Activated T-cell treated with anti-CD3 and anti-CD28 coated beads, Interleukin-2, amount 50 U/mL, for 4 hours (primary cell): Measurements from ENCODE around the gene ALDH8A1. TPM values are rescaled to one million over a fixed set of nuclear protein-coding genes. Genes with fewer than 3 reads are reported as not detected.
A peak's percentile ranks its signal among the peaks of the same experiment; 100 is the strongest.

Experiments
- ATAC-seq, 2 donors: fragments of 200-7000 bp; cut with Tn5 transposase; one replicate each; pipeline ENCODE4 v1.10.0; 2021
- DNase-seq: peaks from one replicate; pipeline ENCODE4 v3.0.0-alpha.2; 2020
- H3K27me3 Mint-ChIP-seq: one replicate; pipeline ENCODE4 v1.8.0; 2021; ENCODE audit warnings: low read depth, mixed read lengths
- H3K36me3 Mint-ChIP-seq: one replicate; pipeline ENCODE4 v1.8.0; 2022; ENCODE audit warnings: mixed read lengths; ENCODE audit not compliant: insufficient read depth
- H3K4me1 Mint-ChIP-seq: one replicate; pipeline ENCODE4 v1.8.0; 2021; ENCODE audit warnings: low read depth, mixed read lengths
- H3K4me3 Mint-ChIP-seq: one replicate; pipeline ENCODE4 v1.8.0; 2021; ENCODE audit warnings: mild to moderate bottlenecking, moderate library complexity, mixed read lengths
- H3K9me3 Mint-ChIP-seq: one replicate; pipeline ENCODE4 v1.8.0; 2021; ENCODE audit warnings: mixed read lengths
- total RNA-seq, 3 donors: library from RNA; stranded (reverse); gene quantifications; one replicate each; pipeline ENCODE4 v1.2.1, GENCODE V29; 2021

The ALDH8A1 gene
- total RNA-seq, 3 donors from 2014 or later, result 0.25 to 0.29 TPM; not detected in 1

DNA sequence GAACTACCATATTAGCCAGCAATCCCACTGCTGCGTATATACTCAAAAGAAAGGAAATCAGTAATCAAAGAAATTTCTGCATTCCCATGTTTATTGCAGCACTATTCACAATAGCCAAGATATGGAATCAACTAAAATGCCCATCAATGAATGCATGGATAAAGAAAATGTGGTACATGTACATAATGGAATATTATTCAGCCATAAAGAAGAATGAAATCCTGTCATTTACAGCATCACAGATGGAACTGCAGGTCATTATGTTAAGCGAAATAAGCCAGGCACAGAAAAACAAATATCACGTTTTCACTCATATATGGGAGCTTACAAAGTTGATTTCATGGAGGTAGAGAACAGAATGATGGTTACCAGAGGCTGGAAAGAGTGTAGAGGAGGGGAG lies 65.1 kb downstream of the ALDH8A1 start:
- no peaks in the 10 kb centered on the region for H3K4me1 Mint-ChIP-seq

DNA sequence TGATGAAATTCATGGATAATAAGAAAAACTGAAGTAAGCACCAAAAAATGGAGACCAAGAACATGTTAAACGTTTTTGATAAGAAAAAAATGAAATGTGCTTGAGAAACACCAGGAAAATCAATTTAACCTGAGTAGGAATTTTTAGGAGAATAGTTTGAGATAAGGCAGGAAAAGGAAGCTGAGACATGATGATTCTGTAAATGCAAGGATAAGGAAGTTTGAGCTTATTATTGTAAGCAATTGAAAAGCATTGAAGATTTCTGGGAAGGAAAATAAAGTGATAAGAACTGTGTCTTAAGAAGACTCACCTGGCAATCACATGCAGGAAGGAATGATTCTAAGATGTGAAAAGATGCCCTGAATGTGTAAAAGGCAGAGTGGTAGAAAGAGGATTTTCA lies 66.6 kb downstream of the ALDH8A1 start:
- Mint-ChIP-seq H3K4me1 (no peaks in the 10 kb centered on the region), H3K36me3 (no peaks in the 10 kb centered on the region), H3K27me3 (peaks cover 8% of the 10 kb centered on the region), H3K9me3 (no peaks in the 10 kb centered on the region), H3K4me3 (no peak overlapping the region)
- ATAC-seq (no peak), DNase-seq (no peak)

More for the DNA sequence above, 65.1 kb downstream of the ALDH8A1 start:
- no peaks in the 10 kb centered on the region for H3K36me3 Mint-ChIP-seq
- no peaks in the 10 kb centered on the region for H3K9me3 Mint-ChIP-seq
- DNase-seq, result no peak
- H3K4me3 Mint-ChIP-seq, result no peak overlapping the region
- ATAC-seq, result no peak
- H3K27me3 Mint-ChIP-seq, result peaks cover 6% of the 10 kb centered on the region

DNA sequence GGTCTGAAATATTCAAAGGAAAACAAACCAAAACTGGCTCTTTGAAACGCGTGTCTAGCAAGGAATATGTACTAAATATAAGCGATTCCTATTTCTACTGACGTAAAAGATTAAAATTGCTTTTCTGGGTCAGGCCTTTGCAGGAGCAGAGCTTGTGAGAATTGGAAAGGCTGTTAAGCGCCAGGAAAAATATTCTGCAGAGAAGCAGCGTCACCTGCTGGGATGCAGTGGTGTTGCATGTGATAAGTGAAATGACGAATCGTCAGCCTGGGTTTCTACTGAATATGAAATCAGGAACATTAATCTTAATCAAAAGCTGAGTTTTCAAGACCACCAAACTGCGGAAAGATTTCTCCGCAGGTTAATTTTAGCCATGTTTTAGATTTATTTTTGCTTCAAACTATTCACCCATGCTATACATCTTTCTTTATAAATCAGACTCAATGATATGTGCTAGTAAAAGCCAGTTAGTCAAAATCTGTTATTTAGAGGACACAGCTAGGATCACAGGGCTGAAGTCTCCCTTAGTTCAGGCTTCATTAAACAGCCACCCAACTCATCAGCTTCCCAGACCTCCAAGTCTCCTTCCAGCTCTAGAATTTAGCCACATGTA lies 67.4 kb downstream of the ALDH8A1 start:
- ATAC-seq (no peak), DNase-seq (peak; percentile 52)
- H3K36me3 Mint-ChIP-seq, result no peaks in the 10 kb centered on the region
- H3K27me3 Mint-ChIP-seq, result peaks cover 8% of the 10 kb centered on the region
- H3K4me3 Mint-ChIP-seq, result no peak overlapping the region
- H3K9me3 Mint-ChIP-seq, result no peaks in the 10 kb centered on the region
- H3K4me1 Mint-ChIP-seq, result no peaks in the 10 kb centered on the region

DNA sequence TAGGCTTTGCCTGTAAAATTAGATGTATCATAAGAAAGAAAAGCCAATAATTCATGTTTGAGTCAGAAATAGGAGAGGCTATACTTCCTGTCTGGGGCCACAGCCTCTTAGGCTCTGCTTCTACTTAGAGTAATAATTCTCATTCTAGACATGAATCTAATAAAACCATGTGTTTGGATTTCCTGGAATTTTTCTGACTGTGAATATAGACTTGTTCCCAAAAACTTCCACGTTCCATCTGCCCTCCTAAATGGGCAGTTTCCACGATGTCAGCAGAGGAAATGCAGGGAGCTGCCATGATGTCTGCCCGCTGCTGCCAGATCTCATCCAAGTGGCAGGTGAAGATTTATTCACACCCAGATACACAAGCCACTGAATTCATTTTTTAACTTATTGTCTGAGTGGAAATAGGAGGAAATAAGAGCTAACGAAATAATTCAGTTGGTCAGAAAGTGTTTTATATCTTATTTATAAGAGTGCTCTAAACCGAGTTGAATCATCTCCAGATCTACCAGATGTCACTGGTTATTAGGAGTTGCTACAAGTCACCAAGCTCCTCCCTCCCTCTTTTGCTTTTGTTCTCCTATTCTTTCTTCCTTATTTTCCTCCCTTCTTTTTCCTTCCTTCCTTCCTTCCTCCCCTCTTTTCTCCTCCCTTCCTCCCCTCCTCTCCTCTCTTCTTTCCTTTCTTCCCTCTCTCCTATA lies 69.3 kb downstream of the ALDH8A1 start:
- Mint-ChIP-seq H3K27me3 (peaks cover 8% of the 10 kb centered on the region), H3K9me3 (peaks cover 1% of the 10 kb centered on the region), H3K4me1 (no peaks in the 10 kb centered on the region), H3K4me3 (no peak overlapping the region), H3K36me3 (no peaks in the 10 kb centered on the region)
- ATAC-seq (no peak), DNase-seq (no peak)

DNA sequence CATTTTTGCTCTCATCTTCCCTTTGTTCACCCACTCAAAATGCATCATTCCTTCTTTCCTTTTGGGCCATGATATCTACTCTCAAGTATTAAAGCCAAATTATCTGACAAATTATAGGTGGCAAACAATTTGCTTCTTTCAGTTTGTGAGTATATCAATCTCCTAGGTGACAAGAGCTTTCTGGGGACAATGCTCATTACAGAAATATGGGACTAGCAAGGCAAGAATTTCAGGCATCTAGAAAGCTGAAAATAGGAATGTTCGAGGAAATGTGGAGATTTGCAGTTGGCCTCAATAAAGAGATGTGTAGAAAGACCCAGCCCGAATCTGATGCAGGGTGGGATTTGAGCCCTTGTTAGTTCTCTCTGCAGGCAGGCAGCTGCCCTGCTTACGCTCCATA lies 71.8 kb downstream of the ALDH8A1 start:
- peaks cover 8% of the 10 kb centered on the region for H3K9me3 Mint-ChIP-seq
- ATAC-seq (no peak), DNase-seq (no peak)
- peaks cover 4% of the 10 kb centered on the region for H3K27me3 Mint-ChIP-seq
- H3K4me3 Mint-ChIP-seq, result no peak overlapping the region
- no peaks in the 10 kb centered on the region for H3K36me3 Mint-ChIP-seq
- peaks cover 13% of the 10 kb centered on the region for H3K4me1 Mint-ChIP-seq

DNA sequence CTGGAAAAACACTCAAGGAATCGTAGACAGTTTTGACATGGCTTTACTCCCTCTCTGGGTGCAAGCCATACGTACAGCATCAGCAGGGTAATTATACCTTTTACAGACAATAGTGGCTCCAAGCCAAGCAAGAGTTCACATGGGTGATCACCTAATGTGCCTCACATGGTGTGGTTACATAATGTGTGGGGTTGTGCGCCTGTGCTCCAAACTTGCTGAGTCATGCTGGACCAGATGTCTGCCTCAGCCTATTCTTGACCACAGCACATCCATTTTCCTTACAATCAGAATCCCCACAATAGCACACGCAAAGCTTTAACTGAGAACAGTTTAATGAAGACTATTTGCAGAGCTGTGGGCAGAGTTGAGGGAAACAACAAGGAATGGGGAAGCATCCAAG lies 74.5 kb downstream of the ALDH8A1 start:
- Mint-ChIP-seq H3K4me3 (no peak overlapping the region), H3K27me3 (peaks cover 3% of the 10 kb centered on the region), H3K36me3 (no peaks in the 10 kb centered on the region), H3K9me3 (peaks cover 8% of the 10 kb centered on the region), H3K4me1 (peaks cover 21% of the 10 kb centered on the region)
- DNase-seq, result no peak
- no peak for ATAC-seq

DNA sequence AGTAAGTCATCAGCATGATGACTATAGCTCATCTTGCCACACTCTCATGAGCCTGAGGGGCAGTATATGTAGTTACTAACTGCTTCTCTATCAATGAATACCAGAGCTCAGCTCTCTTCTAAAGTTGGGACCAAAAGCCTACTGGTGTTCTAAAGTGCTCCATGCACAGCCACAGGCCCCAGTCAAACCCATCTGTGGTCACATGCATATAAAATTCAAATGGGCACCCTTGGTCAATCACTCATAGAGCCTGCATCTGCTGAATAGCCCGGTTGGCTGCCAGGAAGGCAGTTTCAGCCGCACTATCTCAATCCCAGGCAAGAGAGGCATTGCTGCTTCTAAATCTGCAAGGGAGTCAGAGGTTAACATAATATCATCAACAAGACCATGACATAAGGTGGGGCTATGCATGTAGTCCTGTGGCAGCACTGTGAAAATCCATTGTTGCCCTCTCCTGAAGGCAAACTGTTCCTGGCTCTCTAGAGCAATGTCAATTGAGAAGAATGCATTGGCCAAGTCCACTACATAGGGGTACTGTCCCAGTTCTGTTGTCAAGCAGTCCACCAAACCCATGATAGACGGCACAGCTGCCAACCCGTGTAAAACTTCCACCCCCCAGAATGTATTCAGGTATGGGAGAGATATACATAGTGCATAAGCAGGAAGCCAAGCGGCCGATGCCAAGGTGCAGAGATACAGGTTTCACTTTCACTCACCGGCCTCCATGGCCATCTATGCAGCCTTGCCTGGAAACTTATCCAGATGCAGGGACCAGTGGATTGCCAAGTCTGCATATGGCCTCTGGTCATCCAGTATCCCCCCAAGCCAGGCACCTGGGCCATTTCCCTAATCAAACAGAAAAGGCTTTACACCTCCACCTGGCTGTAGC lies 76.2 kb downstream of the ALDH8A1 start:
- Mint-ChIP-seq H3K4me3 (peak overlapping the region; percentile 77), H3K27me3 (no peaks in the 10 kb centered on the region), H3K36me3 (no peaks in the 10 kb centered on the region), H3K4me1 (peaks cover 21% of the 10 kb centered on the region), H3K9me3 (peaks cover 8% of the 10 kb centered on the region)
- ATAC-seq, result peak; percentile 30 to 35
- peak; percentile 9 for DNase-seq

DNA sequence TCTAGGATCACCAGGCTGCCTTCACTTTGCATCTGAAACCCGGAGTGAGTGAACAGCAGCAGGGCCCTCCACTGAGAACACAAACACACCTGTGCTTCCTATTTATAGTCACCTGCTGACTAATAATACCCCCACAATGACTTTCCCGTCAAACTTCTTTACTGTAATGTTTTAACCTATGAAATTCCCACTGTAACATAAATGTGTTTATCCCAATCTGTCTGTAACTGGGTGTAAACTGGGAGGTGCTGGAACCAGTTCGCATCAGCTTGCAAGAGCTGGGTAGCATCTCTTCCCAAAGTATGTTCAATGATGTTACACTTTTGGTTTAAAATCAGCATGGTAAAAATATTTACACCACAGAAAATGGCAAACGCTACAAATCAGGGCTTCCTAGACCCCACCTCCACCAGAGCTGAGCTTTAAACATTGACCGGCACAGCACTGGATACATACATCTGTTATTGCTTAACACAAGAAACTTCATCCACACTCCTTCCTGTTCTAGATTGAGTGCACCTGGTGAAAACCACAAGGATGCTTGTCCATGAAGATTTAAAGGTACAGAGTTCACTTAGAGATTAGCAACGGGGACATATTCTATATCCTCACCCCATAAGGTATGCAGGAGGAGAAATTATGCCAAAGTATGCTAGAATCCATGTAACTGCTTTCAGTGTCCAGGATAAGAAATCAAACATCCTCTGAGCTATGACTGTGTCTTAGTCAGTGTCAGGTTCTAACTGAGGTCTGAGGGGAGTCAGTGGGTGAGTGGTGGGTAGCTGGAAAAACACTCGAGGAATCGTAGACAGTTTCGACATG lies 79.0 kb downstream of the ALDH8A1 start:
- DNase-seq (no peak), ATAC-seq (no peak)
- Mint-ChIP-seq H3K4me1 (peaks cover 21% of the 10 kb centered on the region), H3K36me3 (no peaks in the 10 kb centered on the region), H3K27me3 (no peaks in the 10 kb centered on the region), H3K4me3 (no peak overlapping the region), H3K9me3 (peaks cover 8% of the 10 kb centered on the region)

DNA sequence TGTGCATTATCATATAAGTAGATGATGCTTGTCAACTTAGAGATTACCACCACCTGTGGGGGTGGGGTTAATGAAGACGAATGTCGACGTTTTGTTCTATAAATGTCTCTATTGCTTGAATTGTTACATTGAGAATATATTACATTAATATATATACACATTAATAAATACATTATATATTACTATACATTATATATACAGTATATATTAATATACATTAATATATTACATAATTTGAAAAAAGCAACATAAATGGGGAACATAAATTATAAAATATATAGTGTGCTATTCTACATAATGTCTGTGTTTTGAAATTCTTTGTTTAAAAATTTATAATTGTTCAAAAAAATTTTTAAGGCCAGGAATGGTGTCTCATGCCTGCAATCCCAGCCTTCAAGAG lies 81.1 kb downstream of the ALDH8A1 start:
- Mint-ChIP-seq H3K4me3 (no peak overlapping the region), H3K9me3 (no peaks in the 10 kb centered on the region), H3K27me3 (no peaks in the 10 kb centered on the region), H3K36me3 (no peaks in the 10 kb centered on the region), H3K4me1 (peaks cover 14% of the 10 kb centered on the region)
- ATAC-seq (no peak), DNase-seq (no peak)

Other genes starting within 250 kb of the ALDH8A1 start
- gene HBS1L, start 104.7 kb upstream of the ALDH8A1 start, total RNA-seq, result 10 to 100 TPM; 72.8 to 92.3 (median 85.3) TPM
- gene MYB, start 231.2 kb upstream of the ALDH8A1 start, total RNA-seq, result 10 to 100 TPM in 2 of 3 donors, 1 to 10 TPM in 1; 9.5 to 15.2 (median 13.9) TPM